GM06990 (cell line): ENCODE results near the gene IL20RB.

Source experiments
- DNase-seq: peaks from one replicate; pipeline ENCODE4 v3.0.0-alpha.2; 2011; ENCODE audit not compliant: insufficient read length; ENCODE audit errors: extremely low read depth
- H3K27me3 ChIP-seq: replicated peaks from 2 replicates; pipeline ENCODE4 v1.6.0; 2011; ENCODE audit warnings: low read length; ENCODE audit not compliant: control insufficient read depth, insufficient read depth
- H3K36me3 ChIP-seq: 2 replicates; pipeline ENCODE4 v1.5.1; 2011; ENCODE audit warnings: low read length; ENCODE audit not compliant: control insufficient read depth, insufficient read depth
- H3K4me3 ChIP-seq: replicated peaks from 2 replicates; pipeline ENCODE4 v1.5.1; 2011; ENCODE audit warnings: low read depth, mild to moderate bottlenecking, control low read depth, low read length
- CTCF ChIP-seq: IDR thresholded peaks from 2 replicates; pipeline ENCODE4 v1.5.1; 2011; ENCODE audit warnings: low read length, control low read depth, mild to moderate bottlenecking, inconsistent platforms; ENCODE audit not compliant: insufficient read depth, poor library complexity, severe bottlenecking

The IL20RB gene

GRCh38 chr3:137047240-137047639 is 89.5 kb downstream of the IL20RB start:
- no peak for DNase-seq
- H3K4me3 ChIP-seq = no peak overlapping the region
- no peaks in the 10 kb centered on the region for H3K36me3 ChIP-seq
- no peaks in the 10 kb centered on the region for H3K27me3 ChIP-seq
- no peak for TF ChIP-seq CTCF

DNA sequence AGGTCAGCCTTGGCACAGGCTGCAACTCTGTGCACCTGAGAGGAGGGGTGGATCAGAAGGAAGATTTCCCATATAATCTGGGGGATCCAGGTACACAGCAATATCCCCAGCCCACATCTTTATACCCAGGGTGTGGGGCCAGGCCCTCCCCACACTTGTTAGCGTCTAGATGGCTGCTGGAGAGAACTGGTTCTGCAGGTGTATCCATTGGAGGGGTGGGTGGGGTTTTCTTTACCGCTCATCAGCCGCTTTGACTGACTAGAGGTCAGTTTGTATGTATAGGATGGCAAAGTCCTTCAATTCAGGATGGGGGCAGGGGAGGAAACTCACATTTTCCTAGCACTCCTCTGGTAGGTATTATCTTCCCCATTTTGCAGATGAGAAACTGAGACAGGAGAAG is 92.5 kb downstream of the IL20RB start:
- no peak for DNase-seq
- H3K27me3 ChIP-seq = no peaks in the 10 kb centered on the region
- no peak overlapping the region for H3K4me3 ChIP-seq
- H3K36me3 ChIP-seq = no peaks in the 10 kb centered on the region
- TF ChIP-seq CTCF = no peak

DNA sequence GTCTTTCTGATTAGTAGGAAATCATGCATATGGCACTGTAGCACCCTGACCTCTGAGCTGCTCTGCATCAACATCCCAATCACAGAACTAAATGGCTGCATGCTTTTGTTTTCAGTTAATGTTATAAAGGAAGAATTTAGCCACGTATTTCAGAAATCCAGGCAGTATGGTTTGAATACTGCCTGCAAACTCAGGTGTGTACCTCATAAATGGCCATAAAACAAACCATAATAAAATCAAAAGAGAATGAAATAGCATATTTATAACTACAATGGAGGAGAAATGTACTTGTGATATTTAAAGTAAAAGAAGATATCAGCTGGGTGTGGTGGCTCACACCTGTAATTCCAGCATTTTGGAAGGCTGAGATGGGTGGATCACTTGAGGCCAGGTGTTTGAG is 94.5 kb downstream of the IL20RB start:
- no peak for TF ChIP-seq CTCF
- H3K4me3 ChIP-seq = no peak overlapping the region
- H3K27me3 ChIP-seq = no peaks in the 10 kb centered on the region
- H3K36me3 ChIP-seq = no peaks in the 10 kb centered on the region
- DNase-seq = no peak
